ENCODE measurements around the gene TNIP1. TPM values are rescaled to one million over a fixed set of nuclear protein-coding genes. Genes with fewer than 3 reads are reported as not detected.

TNIP1 gene
- total RNA-seq, 1 donor from 2014 or later, result 71.5 TPM

DNA sequence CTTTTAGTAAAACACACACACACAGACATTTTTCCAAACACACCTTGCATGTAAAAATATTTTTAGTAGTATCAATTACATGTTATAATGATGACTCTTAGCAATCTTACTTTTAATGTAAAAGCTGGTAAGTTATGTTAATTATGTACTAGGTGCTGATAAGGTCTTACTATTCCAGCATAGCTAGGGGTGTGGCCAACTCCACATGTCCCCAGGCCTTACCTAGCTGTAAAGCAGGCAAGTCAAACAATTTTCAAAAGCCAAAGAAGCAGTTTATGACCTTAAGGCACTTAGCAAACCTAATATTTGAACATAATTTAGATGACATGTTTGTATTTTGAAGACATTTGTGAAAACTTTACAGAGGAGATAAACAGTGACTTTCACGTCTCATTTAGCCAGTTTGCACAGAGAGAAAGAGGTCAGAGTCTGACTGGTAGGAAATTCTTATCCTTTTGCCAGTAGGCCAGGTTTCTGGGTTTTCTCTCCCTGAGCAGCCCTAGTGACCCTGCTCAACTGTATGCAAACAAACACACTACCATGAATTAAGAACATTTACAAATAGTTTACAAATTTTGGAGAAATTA lies 86.9 kb downstream of the TNIP1 start:
- no peak for ATAC-seq

DNA sequence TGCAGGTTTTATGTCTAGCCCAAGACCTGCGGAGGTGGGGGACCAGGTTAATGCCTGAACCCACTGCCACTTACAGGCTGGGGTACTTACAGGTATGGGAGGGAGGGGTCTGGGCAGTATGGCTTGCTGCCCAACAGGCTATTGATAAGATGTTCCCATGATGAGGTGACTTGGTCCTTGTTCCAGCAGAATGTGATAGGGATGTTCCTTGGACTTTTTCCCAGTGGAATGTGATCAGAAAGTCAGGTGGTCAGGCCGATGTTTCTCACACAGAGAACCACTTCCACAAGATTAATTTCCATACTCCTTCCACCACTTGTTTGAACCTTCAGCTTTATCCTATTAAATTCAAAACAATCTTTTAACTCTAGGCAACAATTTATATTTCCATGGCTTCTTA lies 87.4 kb downstream of the TNIP1 start:
- ATAC-seq, result no peak

DNA sequence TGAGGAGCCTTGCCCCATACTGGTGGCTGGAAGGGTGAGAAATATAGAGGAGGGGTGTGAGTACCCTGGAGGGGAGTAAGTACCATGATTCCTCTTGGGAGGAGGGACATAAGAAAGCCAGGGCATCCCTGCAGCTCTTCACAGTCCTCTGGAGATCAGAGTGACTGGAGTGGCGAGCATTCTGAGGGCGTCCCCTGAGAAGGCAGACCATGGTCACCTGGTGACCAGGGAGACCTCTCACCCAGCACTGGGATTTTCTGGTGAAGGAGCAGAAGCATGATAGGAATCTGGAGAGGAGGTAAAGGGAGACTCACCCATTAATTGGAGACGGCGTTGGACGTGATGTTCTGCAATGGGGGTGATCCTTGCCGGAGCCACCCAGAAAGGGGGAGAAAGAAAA lies 88.1 kb downstream of the TNIP1 start:
- ATAC-seq, result no peak

DNA sequence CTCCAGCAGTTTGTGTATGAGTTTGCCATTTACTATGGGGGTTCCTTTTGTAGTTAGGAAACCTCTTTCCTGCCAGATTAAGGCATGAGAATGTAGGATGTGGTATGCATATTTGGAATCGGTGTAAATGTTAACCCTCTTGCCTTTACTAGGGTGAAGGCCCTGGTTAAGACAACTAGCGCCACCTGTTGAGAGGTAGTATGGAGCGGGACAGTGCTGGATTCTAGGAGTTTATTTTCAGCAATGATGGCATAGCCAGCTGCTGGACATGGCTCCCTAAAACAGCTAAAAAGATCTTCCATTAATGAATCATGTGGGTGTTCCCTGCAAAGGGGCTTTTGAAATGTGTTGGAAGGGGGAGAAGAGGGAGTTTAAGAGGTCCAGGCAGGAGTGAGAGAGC lies 91.1 kb downstream of the TNIP1 start:
- no peak for ATAC-seq

DNA sequence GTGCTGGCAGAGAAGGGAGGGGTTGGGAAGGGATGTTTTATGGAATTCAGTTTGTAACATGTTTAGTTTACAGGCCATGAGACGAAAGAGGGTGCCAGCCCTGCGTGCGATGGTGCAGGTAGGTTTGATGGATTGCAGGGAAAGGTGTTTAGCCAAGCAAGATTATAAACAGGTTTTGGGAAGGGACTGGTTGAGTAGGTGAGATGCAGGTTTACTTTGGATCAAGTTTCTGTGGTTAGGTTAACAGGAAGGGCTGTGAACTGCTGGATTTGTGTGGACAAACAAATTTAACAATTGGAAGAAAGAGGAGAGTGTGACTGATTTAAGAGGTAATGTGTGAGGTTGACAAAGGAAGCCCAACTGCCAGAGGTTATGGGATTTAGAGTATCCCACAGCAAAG lies 93.1 kb downstream of the TNIP1 start:
- ATAC-seq, result no peak

Other genes starting within 250 kb of the TNIP1 start
- gene IRGM, start 234.5 kb downstream of the TNIP1 start, total RNA-seq, result not detected
- 3.5 TPM for gene ZNF300, start 176.1 kb downstream of the TNIP1 start, total RNA-seq
- 125 TPM for gene GPX3, start 60.4 kb downstream of the TNIP1 start, total RNA-seq
- gene ANXA6, start 76.7 kb upstream of the TNIP1 start, total RNA-seq, result 10.8 TPM
- 8.4 TPM for gene CCDC69, start 143.1 kb upstream of the TNIP1 start, total RNA-seq
- gene GM2A, start 172.2 kb upstream of the TNIP1 start, total RNA-seq, result 118 TPM
- gene SLC36A3, start 222.7 kb upstream of the TNIP1 start, total RNA-seq, result not detected

Data from esophagus mucosa (tissue), 1 donor.